GM19328 (cell line): ENCODE results near the gene EIF2B5.
"Not testable (repeated sequence)": the region's sequence is repeated elsewhere in the genome, so short reads cannot be mapped to it uniquely, and the experiment has no call there.

Experiments used
- ATAC-seq: cut with Tn5 transposase; IDR thresholded peaks from one replicate; pipeline ENCODE4 v1.9.1; 2021; ENCODE audit warnings: mild to moderate bottlenecking, moderate library complexity; ENCODE audit not compliant: unreplicated experiment

Gene EIF2B5

DNA sequence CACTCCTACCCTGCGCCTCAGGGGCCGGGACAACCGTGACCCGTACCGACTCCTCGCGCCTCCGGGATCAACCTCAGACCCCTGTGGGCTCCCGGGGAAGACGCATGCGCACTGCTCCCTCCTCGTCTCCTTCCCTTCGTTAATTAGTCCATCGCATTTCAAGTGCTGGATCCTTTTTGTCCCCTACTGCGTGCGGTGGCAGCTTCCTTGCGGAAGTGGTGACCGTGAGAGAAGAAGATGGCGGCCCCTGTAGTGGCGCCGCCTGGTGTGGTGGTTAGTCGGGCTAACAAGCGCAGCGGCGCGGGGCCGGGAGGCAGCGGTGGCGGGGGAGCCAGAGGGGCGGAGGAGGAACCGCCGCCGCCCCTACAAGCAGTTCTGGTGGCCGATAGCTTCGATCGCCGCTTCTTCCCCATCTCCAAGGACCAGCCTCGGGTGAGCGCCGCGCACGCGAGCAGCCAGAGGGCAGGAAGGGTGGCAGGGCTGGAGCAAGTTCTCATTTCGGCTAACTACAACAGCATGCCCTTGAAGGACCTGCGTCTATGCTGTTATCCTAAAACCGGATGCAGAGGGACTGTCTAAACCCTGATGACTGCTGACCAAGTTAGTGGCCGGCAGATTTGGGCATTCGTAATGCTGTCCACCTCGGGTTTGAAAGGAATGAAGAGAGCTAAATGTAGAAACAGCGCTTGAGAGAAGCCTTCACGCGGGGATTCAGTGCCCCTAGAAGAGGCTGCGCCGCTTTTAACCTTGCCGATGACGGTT lies at the start of gene EIF2B5:
Gene EIF2B5 (plus strand): TSS at position 210 of the 762 bp plus-strand sequence. CDS start 28 bp downstream, at position 238.
- peak; percentile 93 for ATAC-seq

DNA sequence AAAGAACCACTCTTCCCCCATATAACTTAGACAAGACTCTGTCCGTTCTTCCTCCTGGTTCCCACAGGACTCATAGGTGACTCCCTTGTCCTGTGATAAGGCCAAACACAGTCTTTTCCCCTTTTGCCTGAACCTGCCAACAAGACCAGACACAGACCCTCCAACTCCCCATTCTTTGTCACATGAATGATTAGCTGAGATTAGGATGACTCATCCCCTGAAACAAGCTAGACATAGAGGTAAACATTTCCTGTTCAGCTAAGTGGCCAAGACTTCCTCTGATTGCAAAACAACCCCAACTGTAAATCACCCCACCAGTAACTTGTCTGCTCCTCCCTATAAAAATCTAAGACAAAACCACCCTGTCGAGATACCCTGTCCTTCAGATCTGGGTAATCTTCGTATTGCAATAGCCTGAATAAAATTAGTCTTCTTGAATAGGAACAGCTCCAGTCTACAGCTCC lies 49.7 kb upstream of the EIF2B5 start:
- no peak for ATAC-seq

DNA sequence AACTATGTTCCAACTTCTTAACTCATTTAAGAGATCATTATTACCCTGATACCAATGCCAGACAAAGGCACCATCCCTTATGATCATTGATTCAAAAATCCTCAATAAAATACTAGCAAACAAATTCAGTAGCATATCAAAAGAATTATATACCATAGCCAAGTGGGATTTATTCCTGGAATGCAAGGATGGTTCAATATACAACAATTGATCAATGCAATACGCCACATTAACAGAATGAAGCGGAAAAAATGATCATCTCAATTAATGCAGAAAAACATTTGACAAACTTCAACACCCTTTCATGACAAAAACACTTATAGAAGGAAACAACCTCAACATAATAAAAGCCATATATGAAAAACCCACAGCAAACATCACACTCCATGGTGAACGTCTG lies 43.0 kb upstream of the EIF2B5 start:
- no peak for ATAC-seq

DNA sequence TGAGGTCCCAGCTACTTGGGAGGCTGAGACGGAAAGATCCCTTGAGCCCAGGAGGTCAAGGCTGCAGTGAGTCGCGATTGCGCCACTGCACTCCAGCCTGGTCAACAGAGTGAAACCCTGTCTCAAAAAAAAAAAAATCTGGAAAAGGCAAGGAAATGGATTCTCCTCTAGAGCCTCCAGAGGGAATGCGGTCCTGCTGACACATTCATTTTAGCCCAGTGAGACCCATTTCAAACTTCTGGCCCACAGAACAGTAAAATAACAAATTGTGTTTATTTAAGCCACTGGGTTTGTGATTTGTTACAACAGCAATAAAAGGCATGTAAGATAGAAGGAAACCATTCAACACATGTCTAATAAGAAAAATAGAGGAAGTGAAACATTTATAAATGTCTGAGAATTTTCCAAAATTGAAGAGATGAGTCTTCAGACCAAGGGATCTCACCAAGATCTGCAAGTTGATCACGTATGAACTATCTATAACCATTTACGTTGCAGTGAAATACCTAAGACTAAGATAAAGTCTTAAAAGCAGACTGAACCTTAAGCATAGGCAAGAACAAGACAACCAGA lies 38.3 kb upstream of the EIF2B5 start, which contains the start of gene HTR3E:
Gene HTR3E (plus strand): TSS at position 254 of the 573 bp plus-strand sequence. CDS start 466 bp downstream, outside the sequence.
- ATAC-seq = no peak

DNA sequence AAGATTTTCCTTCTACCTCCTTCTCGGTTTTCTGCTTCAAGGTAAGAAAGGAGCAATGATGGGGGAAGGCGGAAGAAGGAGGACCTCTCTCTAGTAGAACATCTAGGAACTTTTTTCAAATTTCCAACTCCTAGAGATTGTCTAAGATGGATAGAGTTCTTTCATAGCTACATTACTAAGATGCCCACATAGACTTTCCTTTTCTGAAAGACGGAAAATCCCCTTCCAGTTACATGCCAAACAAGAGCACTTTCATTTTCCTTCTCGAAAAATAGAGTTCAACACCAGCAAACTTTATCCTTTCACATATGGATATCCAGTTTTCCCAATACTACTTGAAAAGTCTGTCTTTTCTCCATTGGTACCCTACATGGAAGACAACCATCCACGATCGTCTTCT lies 37.6 kb upstream of the EIF2B5 start:
- ATAC-seq = no peak

DNA sequence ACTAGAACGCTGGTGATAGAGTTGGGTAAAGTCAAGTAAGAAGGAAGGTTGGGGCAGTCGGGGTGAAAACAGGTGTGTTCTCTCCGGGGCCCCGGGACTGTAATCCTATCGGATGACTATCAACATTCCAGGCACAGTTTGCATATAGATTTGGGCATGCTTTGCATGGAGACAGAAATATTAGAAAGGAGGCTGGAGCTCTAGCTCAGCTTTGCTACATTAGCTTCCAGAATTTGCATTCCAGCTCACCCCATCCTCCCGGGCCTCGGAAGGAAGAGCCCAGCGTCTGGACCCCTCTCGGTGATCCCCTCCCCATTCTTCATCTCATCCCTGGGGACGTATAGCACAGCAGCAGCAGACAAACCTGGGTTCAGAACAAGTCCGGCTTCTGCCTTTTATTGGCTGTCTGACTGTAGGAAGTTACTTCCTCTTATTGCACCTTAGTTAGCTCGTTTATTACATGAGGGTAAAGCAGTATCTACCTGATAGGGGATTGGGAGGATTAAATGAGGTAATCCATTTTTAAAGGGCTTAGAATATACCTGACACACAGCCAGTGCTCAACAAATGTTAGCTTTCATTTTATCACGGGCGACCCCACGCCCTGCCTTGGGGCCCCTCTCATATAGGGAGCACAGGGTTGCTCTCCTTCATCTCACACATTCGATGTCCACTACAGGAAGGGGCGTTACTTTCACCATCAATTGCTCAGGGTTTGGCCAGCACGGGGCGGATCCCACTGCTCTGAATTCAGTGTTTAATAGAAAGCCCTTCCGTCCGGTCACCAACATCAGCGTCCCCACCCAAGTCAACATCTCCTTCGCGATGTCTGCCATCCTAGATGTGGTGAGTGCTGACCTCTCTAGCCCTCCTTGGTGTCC lies 35.1 kb upstream of the EIF2B5 start:
- no peak for ATAC-seq

DNA sequence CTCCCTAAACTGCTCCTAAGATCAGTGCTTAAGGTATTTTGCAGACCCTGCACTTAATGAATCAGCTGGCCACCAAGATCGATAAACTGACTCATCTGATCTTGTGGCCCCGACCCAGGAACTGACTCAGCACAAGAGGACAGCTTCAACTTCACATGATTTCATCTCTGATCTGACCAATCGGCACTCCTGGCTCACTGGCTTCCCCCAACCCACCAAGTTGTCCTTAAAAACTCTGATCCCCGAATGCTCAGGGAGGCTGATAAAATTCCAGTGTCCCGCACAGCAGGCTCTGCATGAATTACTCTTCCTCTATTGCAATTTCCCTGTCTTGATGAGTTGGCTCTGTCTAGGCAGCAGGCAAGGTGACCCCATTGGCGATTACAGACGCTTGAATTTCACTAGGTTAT lies 24.8 kb upstream of the EIF2B5 start:
- no peak for ATAC-seq

DNA sequence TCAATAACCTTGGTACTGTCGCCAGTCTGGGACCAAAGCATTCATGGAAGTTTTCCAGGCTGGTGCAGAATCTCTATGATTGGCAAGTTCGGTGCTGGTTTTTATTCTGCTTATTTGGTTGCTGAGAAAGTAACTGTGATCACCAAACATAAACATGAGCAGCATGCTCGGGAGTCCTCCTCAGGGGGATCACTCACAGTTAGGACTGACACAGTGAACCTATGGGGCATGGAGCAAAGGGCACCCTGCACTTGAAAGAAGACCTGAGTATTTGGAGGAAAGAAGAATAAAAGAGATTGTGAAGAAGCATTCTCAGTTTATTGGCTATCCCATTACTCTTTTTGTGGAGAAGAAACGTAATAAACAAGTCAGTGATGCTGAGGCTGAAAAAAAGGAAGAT lies 19.1 kb upstream of the EIF2B5 start:
- no peak for ATAC-seq

DNA sequence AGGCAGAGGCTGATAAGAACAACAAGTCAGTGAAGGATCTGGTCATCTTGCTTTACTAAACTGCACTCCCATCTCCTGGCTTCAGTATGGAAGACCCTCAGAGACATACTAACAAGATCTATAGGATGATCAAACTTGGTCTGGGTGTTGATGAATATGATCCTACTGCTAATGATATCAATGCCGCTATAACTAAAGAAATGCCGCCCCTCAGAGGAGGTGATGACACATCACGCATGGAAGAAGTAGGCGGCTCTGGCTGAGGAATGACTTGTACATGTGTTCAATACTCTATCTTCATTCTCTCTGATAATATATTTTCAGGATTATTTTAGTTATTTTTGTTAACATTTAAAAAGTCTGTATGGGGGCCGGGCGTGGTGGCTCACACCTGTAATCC lies 17.5 kb upstream of the EIF2B5 start:
- no peak for ATAC-seq

DNA sequence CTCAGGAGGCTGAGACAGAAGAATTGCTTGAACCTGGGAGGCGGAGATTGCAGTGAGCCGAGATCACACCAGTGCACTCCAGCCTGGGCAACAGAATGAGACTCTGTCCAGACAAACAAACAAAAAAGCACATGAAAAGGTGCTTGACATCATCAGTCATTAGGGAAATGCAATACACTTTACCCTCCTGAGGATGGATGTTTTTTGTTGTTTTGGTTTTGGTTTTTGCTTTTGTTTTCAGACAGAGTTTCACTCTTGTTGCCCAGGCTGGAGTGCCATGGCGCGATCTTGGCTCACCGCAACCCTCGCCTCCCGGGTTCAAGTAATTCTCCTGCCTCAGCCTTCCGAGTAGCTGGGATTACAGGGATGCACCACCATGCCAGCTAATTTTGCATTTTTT lies 14.1 kb upstream of the EIF2B5 start:
- ATAC-seq = not testable (repeated sequence)

DNA sequence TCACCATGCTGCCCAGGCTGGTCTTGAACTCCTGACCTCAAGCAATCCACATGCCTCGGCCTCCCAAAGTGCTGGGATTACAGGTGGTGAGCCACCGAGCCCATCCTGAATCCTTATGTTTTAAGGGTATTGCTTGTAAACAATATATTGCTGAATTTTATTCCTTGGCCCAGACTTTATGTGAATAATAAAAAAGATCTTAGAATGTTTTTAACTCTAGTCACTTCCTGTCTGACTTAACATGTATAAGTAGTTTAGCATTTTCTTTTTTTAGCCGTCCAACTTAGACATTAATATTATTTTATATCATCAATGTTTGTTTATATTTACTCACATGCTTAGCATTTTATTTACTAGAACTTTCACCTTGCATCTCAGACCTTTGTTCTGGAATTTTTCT lies 9.2 kb upstream of the EIF2B5 start:
- ATAC-seq = no peak

DNA sequence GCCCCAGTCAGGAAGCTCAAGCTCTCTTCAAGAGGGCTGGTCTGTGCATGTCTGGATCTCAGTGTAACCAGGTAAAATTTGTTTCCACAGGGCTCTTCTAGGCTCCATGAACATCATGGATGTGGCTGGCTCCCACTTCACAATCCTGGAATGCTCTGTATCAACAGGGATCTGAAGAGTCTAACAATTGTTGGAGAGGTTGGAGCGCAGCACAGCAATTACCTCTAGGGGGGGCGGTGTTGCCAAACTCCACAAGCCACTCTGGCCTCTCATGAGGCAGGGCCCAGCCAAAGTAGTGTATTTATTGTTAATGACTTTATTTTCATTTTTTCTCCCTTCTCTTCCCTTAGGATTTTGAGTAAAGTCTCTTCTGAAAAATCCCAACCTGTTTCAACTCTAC lies 6.1 kb upstream of the EIF2B5 start:
- no peak for ATAC-seq

DNA sequence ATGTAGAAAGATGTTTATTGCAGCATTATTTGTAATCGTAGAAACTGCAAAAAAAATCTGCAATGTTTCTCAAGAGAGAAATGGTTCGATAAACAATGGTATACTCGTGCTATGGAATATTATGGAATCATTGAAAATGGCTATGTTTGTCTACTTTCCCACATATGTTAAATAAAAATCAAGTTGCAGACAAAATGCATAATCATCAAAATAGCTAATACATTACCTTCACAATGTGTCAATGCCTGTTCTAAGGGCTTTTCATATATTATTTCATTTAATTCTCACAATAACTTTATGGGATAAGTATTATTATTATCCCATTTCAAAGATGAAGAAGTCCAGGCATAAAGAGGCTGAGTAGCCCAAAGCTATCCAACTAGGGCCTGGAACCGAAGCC lies 2.2 kb upstream of the EIF2B5 start:
- ATAC-seq = no peak

DNA sequence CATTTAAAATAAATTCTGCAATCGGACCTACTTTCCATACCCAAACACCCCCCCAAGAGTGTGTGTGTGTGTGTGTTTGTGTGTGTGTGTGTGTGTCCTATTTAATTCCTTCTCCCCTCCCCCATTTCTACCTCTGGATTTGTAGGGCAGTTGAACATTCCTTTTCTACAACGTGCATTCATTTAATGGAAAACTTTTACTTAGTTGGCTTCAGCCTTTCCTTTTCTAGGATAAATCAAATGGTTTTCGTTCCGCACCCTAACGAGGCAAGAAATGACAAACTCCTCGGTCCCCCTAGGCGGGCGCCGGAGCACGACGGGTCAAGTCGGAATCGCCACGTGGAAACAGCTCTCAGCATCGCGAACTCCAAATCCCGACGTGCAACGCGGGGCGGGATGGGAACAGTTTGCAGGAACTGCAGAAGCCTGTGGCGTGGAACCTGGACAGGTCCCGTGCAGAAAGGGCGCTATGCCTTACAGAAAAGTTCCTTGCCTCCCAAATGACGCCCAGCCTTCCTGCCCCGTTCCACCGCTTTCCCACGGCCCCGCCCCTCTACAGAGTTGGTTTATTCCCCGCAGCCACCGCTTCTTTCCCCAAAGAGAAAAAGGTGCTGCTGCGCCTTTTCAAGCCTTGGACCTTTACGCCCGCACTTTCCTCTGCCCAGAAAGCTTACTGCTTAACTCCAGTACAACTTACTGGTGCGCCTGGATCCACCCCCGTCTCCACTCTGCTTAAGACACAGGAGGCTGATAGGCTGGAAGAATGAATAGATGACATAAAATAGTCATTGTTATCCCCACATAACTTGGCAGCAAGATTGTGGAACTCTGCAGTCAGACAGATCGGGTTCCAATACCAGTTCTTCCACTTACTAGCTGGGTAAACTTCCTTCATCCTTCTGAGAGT lies 1.1 kb upstream of the EIF2B5 start:
- no peak for ATAC-seq

DNA sequence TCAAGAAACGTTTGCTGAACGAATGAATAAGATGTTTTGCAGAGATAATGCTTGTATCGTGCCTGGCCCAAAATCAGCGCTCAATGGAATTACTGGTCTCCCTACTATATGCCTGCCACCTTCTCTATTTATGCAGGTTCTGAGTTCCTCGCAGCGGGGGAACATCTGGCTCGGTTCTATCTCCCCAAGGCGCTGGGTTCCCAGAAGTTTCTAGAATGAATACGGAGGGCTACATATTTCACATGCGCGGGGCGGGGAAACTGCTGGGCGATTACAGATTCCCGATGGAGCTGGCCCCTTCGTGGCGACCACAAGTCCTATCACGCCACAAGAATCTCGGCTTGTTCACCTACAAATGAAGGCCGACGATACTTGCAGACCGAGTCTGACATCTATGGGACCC lies 411 bp upstream of the EIF2B5 start:
- no peak for ATAC-seq

DNA sequence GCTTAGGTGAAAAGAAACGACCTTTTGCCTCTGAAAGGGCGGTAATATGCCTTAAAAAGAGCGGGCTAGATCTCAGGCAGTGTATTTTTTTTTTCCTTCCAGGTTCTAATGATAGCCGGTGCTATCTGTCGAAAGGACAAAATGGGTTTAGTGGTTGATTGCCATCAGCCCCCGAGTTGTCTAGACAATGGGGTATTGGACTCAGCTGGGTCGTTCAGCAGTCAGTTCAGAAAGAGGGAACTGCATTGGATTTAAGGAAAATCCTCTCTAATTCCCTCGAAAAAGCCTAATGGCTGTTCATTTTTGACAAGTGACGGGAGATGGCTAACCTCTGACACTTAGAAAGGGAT lies 728 bp downstream of the EIF2B5 start:
- ATAC-seq = no peak

DNA sequence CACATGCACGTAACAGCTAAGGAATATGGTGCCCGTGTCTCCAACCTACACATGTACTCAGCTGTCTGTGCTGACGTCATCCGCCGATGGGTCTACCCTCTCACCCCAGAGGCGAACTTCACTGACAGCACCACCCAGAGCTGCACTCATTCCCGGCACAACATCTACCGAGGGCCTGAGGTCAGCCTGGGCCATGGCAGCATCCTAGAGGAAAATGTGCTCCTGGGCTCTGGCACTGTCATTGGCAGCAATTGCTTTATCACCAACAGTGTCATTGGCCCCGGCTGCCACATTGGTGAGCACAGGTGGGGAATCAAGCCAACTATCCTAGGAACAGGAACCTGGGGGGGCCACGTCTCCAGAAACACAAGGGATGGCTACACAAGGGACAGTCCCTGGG lies 5.3 kb downstream of the EIF2B5 start:
- ATAC-seq = no peak

DNA sequence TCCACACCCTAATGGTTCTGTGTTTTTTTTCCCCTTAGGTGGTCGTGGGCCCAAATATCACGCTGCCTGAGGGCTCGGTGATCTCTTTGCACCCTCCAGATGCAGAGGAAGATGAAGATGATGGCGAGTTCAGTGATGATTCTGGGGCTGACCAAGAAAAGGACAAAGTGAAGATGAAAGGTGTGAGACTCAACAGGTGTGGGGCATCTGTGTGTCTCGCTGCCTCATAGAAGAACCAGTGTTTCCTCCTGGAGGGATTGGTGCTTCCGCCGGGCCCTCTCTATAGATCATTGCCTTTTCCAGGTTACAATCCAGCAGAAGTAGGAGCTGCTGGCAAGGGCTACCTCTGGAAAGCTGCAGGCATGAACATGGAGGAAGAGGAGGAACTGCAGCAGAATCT lies 7.0 kb downstream of the EIF2B5 start:
- no peak for ATAC-seq

DNA sequence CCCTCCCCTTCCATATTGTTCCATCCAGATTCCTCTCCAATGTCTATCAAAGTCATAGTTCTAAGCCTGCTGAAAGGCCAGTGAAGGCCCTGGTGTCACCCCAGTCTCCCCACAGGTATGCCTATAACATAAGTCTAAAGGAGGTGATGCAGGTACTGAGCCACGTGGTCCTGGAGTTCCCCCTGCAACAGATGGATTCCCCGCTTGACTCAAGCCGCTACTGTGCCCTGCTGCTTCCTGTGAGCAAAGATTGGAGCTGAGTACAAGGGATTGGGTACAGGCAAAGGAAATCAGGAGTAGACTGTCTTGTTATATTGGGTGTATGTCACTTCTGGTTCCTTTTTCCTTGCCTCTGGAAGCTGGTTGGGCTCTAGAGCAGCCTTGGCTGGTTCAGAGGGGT lies 8.2 kb downstream of the EIF2B5 start:
- no peak for ATAC-seq

DNA sequence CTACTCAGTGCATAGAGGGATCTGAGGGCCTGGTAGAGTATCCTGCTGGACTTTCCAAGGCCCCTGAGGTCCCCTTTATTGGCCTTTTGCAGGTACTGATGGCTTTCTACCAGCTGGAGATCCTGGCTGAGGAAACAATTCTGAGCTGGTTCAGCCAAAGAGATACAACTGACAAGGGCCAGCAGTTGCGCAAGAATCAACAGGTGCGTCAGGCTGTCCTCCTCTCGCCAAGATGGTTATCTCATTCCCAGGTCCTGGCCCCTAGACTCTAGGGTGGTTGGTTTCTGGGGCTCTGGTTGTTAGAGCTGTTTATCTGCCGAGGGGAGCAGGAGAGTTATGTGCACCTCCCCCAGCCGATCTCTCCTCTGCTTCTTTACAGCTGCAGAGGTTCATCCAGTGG lies 9.3 kb downstream of the EIF2B5 start:
- no peak for ATAC-seq

DNA sequence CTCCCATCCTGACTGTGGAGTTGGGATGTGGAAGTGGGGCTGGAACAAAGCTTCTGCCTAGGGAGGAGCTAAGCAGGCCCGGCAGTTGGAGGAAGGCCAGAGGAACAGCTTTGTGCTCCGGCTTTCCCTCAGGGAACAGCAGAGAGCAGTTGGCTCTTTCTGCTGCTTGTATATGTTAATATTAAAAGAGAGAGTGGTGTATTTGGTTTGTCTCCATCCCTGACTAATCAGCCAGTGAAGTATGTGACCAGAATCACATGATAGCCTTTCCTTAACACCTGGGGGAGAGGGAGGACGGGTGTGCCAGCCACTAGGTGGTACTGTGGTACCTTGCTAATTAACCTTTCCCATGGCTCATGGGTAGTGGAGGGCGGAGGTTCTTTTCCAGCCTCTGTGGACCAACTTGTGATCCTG lies 10.0 kb downstream of the EIF2B5 start:
- no peak for ATAC-seq
